ENCODE measurements around the gene ZNF799.
"Not testable (repeated sequence)": the region's sequence is repeated elsewhere in the genome, so short reads cannot be mapped to it uniquely, and the experiment has no call there.

Gene ZNF799

DNA sequence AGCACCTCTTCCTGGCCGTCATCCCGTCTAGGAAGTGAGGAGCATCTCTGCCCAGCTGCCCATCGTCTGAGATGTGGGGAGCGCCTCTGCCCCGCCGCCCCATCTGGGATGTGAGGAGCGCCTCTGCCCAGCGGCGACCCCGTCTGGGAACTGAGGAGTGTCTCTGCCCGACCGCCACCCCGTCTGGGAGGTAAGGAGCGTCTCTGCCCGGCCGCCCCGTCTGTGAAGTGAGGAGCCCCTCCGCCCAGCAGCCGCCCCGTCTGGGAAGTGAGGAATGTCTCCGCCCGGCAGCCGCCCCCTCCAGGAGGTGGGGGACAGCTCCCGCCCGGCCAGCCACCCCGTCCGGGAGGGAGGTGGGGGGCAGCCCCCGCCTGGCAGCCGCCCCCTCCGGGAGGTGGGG lies 38.8 kb downstream of the ZNF799 start:
- not testable (repeated sequence) for DNase-seq

DNA sequence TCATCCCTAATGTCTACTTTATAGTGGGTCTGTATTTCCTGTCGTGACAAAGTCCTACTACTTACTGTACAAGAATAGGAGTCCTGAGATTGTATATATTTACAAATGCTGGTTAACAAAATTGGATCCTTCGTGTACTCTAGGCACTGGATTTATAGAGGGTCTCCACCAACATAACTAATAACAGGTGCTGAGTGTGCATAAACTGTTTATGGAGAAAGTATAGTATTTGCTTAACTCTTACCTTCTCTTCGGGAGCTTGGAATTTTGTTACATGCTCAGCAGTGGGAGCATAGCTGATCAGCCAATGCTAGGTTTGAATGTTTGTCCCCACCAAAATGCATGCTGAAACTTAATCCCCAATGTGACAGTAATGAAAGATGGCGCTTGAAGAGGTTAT lies 47.7 kb downstream of the ZNF799 start:
- no peak for DNase-seq

DNA sequence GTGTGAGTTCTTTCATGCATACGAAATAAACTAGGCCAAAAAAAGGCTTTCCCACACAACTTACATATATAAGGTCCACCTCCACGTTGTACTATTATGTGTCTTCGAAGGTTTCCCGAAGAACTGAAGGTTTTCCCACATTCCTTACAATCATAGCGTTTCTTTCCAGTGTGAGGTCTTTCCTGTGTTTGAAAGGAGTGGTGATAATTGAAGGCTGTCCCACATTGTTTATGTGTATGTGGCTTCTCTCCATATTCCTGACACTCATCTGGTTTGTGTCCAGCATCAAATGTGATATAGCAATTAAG lies 50.2 kb downstream of the ZNF799 start:
- no peak for DNase-seq

DNA sequence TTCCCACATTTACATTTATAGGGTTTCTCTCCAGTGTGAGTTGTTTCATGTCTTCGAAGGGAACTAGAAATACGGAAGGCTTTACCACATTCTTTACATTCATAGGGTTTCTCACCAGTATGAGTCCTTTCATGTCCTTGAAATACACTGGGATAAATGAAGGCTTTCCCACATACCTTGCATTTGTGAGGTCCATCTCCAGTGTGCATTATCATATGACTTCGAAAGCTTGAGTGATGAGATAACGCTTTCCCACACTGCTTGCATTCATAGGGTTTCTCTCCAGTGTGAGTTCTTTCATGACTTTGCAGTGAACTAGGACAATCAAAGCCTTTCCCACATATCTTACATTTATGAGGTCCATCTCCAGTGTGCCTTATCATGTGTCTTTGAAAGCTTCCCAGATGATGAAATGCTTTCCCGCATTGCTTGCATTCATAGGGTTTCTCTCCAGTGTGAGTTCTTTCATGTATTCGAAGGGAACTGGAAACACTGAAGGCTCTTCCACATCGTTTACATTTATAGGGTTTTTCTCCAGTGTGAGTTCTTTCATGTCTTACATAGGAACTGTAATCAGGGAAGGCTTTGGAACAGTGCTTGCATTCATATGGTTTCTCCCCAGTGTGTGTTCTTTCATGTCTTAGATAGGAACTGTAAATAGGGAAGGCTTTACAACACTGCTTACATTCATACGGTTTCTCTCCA lies 50.7 kb downstream of the ZNF799 start:
- DNase-seq: no peak

DNA sequence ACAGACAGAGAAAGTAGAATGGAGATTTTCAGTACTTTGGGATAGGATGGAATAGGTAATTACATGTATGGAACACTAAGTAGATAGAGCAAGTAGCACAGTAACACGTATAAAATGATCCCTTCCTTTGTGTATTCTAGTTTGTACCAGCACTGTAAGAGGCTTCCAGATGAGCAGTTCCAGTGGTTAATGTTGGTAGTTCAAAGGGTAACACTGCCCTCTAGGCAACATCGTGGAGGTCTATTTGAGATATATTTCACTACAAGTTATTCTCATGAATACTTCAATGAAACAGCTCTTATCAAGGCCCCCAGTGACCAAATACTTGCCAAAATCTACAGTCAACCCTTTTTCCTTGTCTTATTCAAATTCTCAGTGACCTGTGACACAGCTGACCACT lies 54.2 kb downstream of the ZNF799 start:
- DNase-seq: peak in 3 of 6 experiments; percentile 2 to 30 (median 21)

DNA sequence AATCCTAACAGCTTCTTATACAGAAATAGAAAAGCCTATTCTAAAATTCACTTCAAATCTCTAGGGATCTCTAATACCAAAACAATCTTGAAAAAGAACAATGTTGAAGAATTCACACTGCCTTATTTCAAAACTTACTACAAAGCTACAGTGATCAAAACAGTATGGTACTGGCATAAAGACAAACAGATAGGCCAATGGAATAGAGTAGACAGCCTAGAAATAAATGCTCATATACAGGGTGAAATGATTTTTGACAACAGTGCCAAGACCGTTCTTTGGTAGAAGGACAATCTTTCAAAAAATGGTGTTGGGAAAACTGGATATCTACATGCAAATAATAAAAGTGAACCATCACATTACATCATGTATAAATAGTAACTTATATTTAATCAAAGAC lies 55.9 kb downstream of the ZNF799 start:
- no peak for DNase-seq
